ENCODE data around the gene HORMAD2. TPM values are rescaled to one million over a fixed set of nuclear protein-coding genes. Genes with fewer than 3 reads are reported as not detected.

The HORMAD2 gene
- polyA plus RNA-seq, 1 of the 3 experiments (the other 2 are of a cell fraction), result not detected

DNA sequence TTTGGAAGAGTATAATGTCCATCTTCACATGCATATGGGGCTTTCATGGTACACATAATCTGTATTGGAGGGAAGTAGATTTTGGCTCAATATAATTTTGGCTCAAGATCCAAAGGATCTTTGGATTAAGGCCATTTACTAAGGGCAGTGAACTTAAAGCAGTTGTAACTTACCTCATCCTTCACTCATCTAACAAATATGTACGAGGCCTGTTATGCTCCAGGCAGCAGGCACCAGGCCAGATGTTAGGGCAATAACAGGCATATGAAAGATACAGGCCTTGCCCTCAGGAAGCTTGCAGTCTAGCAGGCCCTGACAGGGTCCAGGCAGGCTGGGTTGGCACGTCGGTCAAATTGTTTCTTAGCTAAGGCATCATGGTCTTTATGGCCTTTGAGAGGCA lies 121.7 kb downstream of the HORMAD2 start:
- H4K20me1 ChIP-seq (ENCODE audit: insufficient read depth), result no peaks in the 10 kb centered on the region
- no peak overlapping the region for H3K4me3 ChIP-seq (ENCODE audit: low read depth in 2 of 2, low read length in 1 of 2)
- TF ChIP-seq RFX5 (IDR thresholded peaks at IDR 0.05; ENCODE audit: low read length), result no peak
- peak; percentile 23; the same call in 1 of the 2 replicates for TF ChIP-seq JUND (IDR thresholded peaks at IDR 0.05)
- TF ChIP-seq, protein P1, sequence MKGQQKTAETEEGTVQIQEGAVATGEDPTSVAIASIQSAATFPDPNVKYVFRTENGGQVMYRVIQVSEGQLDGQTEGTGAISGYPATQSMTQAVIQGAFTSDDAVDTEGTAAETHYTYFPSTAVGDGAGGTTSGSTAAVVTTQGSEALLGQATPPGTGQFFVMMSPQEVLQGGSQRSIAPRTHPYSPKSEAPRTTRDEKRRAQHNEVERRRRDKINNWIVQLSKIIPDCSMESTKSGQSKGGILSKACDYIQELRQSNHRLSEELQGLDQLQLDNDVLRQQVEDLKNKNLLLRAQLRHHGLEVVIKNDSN (IDR thresholded peaks at IDR 0.05; ENCODE audit: borderline replicate concordance, low read depth), result 0 out of 2 replicates have a peak, but pooled peaks have one; percentile 8
- TF ChIP-seq, protein P2, sequence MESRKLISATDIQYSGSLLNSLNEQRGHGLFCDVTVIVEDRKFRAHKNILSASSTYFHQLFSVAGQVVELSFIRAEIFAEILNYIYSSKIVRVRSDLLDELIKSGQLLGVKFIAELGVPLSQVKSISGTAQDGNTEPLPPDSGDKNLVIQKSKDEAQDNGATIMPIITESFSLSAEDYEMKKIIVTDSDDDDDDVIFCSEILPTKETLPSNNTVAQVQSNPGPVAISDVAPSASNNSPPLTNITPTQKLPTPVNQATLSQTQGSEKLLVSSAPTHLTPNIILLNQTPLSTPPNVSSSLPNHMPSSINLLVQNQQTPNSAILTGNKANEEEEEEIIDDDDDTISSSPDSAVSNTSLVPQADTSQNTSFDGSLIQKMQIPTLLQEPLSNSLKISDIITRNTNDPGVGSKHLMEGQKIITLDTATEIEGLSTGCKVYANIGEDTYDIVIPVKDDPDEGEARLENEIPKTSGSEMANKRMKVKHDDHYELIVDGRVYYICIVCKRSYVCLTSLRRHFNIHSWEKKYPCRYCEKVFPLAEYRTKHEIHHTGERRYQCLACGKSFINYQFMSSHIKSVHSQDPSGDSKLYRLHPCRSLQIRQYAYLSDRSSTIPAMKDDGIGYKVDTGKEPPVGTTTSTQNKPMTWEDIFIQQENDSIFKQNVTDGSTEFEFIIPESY (IDR thresholded peaks at IDR 0.05; ENCODE audit: borderline replicate concordance, low read depth), result no peak
- H3K27me3 ChIP-seq (ENCODE audit: insufficient read depth), result no peaks in the 10 kb centered on the region
- H3K4me1 ChIP-seq (ENCODE audit: control insufficient read depth in 1 of 2, insufficient read depth in 2 of 2, low read depth in 1 of 2, low read length in 1 of 2), result peaks cover 24 to 33% of the 10 kb centered on the region in 2 experiments; a peak in 3 of 4 replicates
- H3K9ac ChIP-seq, result no peak overlapping the region
- H3K9me3 ChIP-seq, result no peaks in the 10 kb centered on the region
- peaks cover 34% of the 10 kb centered on the region for H3F3A ChIP-seq (replicated peaks; ENCODE audit: insufficient read depth)
- H3K27ac ChIP-seq (ENCODE audit: low read depth in 2 of 2, low read length in 1 of 2), result no peak overlapping the region
- no peak overlapping the region for H2AFZ ChIP-seq (ENCODE audit: low read depth)
- H3K79me2 ChIP-seq (ENCODE audit: insufficient read depth), result no peaks in the 10 kb centered on the region
- H3K4me2 ChIP-seq, result no peak overlapping the region
- H3K36me3 ChIP-seq (replicated peaks in 1 of 2; ENCODE audit: control insufficient read depth in 1 of 2, insufficient read depth in 2 of 2, low read length in 1 of 2), result no peaks in the 10 kb centered on the region
- 88% methylated on average over 3 of the region's 3 CpGs for WGBS (ENCODE audit: low lambda C conversion rate)
- DNase-seq, result no peak
- POLR2A ChIA-PET, result no interaction called here
- H3K9me2 ChIP-seq, result no peaks in the 10 kb centered on the region
- CTCF ChIA-PET, result interaction anchor here (0.8 to 1.1 kb wide), 2 partner anchors 12 to 81 kb away, joined by 3 to 4 read pairs; no protein-coding TSS in a partner anchor

DNA sequence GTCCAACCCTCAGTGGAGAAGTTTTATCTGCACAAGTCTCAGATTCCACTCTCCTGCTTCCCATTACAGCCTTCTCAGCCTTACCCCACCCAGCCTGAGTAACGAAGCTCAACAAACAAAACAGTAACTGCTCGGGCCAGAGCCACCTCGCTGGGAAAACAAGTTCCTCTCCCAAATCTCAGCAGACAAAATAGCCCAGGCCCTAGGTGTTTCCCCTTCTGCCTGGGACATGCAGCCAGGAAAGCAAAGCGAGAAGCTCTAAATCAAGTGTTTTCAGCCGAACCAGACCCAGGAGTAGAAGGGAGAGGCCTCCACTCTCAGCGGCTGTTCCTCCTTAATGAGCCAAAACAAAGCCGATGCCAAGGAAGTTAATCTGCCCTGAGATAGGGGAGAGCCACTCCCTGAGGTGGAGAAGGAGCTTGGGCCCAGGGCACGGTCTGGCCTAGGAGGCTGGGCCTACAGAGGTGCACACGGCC lies 122.3 kb downstream of the HORMAD2 start:
- H3K4me2 ChIP-seq, result no peak overlapping the region
- no peaks in the 10 kb centered on the region for H3K27me3 ChIP-seq (ENCODE audit: insufficient read depth)
- TF ChIP-seq CHD2 (IDR thresholded peaks at IDR 0.05; ENCODE audit: low read length, partially characterized antibody) (no peak), SIN3A (IDR thresholded peaks at IDR 0.05; ENCODE audit: borderline replicate concordance, low read depth, low read length) (no peak), EZH2phosphoT487 (IDR thresholded peaks at IDR 0.05; ENCODE audit: borderline replicate concordance, low read depth) (no peak), MEF2A (IDR thresholded peaks at IDR 0.05; ENCODE audit: borderline replicate concordance, low read depth) (no peak), NFIC (IDR thresholded peaks at IDR 0.05; ENCODE audit: borderline replicate concordance) (no peak), RXRA (IDR thresholded peaks at IDR 0.05; ENCODE audit: borderline replicate concordance, low read depth) (no peak)
- TF ChIP-seq, protein P2 (IDR thresholded peaks at IDR 0.05; ENCODE audit: borderline replicate concordance, low read depth), result no peak
- ChIA-PET CTCF (interaction anchor here (0.8 to 1.1 kb wide), 3 partner anchors 13 to 82 kb away, joined by 3 to 4 read pairs (median 3); partner anchors contain the start of gene LIF), POLR2A (interaction anchor here (0.7 kb wide), 1 partner anchor 1426 kb away, joined by 4 read pairs; no protein-coding TSS in a partner anchor)
- H3K9me2 ChIP-seq, result no peaks in the 10 kb centered on the region
- no peak overlapping the region for H3K27ac ChIP-seq (ENCODE audit: low read depth in 2 of 2, low read length in 1 of 2)
- H3F3A ChIP-seq (replicated peaks; ENCODE audit: insufficient read depth), result peaks cover 34% of the 10 kb centered on the region
- H4K20me1 ChIP-seq (ENCODE audit: insufficient read depth), result no peaks in the 10 kb centered on the region
- H3K36me3 ChIP-seq (replicated peaks in 1 of 2; ENCODE audit: control insufficient read depth in 1 of 2, insufficient read depth in 2 of 2, low read length in 1 of 2), result no peaks in the 10 kb centered on the region
- no peak overlapping the region for H3K4me3 ChIP-seq (ENCODE audit: low read depth in 2 of 2, low read length in 1 of 2)
- DNase-seq, result no peak
- no peak overlapping the region for H2AFZ ChIP-seq (ENCODE audit: low read depth)
- H3K79me2 ChIP-seq (ENCODE audit: insufficient read depth), result no peaks in the 10 kb centered on the region
- peaks cover 24 to 35% of the 10 kb centered on the region in 2 experiments; a peak in 3 of 4 replicates for H3K4me1 ChIP-seq (ENCODE audit: control insufficient read depth in 1 of 2, insufficient read depth in 2 of 2, low read depth in 1 of 2, low read length in 1 of 2)
- WGBS (ENCODE audit: low lambda C conversion rate), result 86% methylated on average over 8 of the region's 9 CpGs
- no peak overlapping the region for H3K9ac ChIP-seq
- H3K9me3 ChIP-seq, result no peaks in the 10 kb centered on the region
